Fibroblast of peridontal ligament (primary cell): ENCODE measurements around the gene RASA4B.
A peak's percentile ranks its signal among the peaks of the same experiment; 100 is the strongest.
"Not testable (repeated sequence)": the region's sequence is repeated elsewhere in the genome, so short reads cannot be mapped to it uniquely, and the experiment has no call there.

Source experiments
- DNase-seq: peaks from one replicate; pipeline ENCODE4 v3.0.0-alpha.2; 2010; ENCODE audit errors: extremely low read depth

RASA4B gene

DNA sequence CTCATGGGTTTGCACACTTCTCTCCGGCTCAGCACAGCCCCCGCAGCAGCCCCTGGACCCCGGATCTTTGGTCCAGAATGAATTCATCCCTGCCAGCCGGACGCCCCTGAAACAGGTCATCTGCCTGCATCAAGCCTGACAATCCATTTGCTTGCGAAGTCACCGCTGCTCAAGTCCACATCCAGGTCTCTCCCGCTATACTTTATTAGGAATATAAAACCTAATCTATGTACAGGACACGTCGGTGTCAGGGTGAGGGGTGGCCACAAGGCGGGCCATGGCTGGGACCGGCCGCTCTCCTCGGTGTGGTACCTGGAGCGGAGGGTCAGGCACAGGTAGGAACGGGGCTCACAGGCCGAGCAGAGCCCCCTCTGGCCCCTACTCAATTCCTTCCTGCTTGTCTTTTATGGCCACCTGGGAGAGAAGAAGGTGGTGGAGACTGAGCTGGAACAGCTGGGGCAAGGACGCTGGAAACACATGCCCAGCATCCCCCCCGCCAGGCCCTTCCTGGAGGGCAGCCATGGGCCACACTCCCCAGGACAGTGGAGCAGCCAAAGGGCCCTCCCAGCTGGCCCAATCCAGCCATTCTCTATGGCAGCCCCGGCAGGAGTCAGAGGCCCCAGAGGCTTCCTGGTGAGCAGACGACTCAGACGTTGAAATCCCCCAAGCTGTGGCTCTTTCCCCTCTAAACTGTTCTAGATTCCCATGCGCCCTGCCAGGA is 44.1 kb downstream of the RASA4B start:
- no peak for DNase-seq

- no peak for DNase-seq
Measured at GRCh38 chr7:102472126-102473041, 45.2 kb downstream of the RASA4B start.

DNA sequence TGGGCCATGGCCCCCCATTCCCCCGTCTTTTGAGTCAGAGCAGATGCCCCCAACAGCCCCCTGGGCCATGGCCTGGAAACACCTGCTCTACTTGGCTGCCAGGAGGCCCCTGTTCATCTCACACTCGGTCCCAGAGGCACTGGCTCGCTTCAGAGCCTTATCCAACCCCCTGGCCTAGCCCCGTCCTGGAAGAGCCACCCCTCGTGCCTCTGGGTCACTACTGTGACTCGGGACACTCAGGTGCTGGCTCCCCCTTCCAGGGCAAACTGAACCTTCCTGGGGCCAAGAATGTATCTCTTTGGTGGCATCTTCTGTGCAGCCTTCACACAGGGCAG is 45.8 kb downstream of the RASA4B start:
- no peak for DNase-seq

GRCh38 chr7:102469972-102470825 is 47.4 kb downstream of the RASA4B start:
- DNase-seq, result no peak

- DNase-seq, result no peak
Measured at GRCh38 chr7:102469351-102469971, 48.1 kb downstream of the RASA4B start.

DNA sequence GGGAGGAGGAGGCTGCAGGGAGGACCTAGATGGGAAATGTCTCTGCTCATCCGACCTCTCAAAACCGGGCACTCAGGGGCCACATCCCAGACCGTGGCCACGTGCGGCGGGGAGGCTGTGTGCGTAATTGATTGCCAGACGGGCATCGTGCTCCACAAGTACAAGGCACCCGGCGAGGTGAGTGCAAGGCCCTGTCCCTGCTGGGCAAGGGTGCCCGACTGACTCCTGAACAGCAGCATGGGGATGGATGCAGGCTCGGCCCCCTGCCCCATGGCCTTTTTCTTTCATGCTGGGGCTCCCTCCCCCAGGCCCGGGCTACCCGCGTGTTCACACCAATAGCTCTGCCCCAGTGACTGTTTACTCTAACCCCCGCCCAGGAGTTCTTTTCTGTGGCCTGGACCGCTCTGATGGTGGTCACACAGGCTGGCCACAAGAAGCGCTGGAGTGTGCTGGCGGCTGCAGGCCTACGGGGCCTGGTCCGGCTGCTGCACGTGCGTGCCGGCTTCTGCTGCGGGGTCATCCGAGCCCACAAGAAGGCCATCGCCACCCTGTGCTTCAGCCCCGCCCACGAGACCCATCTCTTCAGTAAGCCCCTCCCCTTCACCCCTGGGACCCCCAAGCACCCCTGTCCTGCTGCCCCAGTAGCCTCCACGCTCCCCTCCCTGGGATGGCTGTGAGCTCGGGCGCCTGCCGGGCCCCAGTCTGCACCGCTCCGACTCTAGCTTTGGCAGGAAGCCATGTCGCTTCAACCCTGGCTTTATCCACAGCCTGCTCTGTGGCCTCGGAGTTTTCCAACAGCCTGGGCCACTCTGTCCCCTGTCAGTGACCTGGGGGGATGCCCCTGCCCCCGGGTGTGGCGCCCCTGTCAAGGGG is 48.9 kb downstream of the RASA4B start:
- DNase-seq, result no peak

GRCh38 chr7:102467581-102468477 is 49.7 kb downstream of the RASA4B start:
- DNase-seq, result no peak

DNA sequence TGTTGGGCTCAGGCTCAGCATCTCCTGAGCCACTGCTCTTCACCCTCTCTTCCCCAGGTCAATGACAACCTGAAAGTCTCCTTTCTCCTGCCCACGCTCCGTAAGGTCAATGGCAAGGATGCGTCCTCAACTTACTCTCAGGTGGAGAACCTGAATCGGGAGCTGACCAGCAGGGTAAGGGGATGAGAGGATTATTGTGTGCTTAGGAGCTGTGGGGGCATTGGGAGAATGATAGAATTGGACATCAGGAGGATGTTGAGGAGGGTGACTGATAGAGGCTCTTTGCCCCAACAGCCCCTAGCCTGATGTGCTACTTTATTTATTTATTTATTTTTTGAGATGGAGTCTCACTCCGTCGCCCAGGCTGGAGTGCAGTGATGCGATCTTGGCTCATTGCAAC is 51.5 kb downstream of the RASA4B start:
- DNase-seq, result no peak

GRCh38 chr7:102464577-102465280 is 52.8 kb downstream of the RASA4B start, which contains the start of the genes ALKBH4 and LRWD1:
ALKBH4 (minus strand) TSS chr7:102464863; CDS start chr7:102464836, 27 bp downstream.
LRWD1 (plus strand) TSS chr7:102464984; CDS start chr7:102465081, 97 bp downstream.
- DNase-seq, result peak; percentile 82

DNA sequence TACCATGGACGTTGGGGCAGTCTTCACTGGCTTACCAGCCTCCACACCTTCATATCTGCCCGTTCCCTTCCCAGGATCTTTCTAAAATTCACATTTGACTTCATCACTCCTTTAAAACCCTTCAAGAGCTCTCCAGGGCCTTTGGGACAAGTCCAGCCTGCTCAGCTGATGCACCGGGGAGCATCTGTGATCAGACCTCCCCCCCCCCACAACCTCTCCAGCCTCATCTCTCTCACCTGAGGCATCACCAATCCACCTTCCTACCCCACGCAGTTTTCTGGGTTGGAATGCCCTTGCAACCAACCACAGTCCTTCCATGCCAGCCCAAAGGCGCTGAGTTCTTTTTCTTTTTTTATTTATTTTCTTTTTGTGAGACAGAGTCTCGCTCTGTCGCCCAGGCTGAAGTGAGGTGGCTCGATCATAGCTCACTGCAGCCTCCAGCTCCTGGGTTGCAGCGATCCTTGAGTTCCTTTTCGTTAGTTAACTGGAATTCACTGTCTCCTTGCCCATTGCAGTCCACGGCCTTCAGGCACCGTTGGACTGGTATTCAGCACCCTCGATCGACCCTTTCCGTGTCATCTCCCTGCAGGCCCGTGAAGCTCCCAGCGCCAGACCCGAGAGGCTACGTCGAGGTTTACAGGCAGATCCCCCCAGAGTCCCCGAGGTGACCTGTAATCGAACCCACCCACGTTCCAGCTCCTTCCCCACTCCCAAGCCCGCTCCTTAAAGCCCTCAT is 53.6 kb downstream of the RASA4B start:
- peak; percentile 16 for DNase-seq

GRCh38 chr7:102460467-102460866 is 57.1 kb downstream of the RASA4B start:
- no peak for DNase-seq

- no peak for DNase-seq
Measured at GRCh38 chr7:102459221-102459844, 58.2 kb downstream of the RASA4B start.

DNA sequence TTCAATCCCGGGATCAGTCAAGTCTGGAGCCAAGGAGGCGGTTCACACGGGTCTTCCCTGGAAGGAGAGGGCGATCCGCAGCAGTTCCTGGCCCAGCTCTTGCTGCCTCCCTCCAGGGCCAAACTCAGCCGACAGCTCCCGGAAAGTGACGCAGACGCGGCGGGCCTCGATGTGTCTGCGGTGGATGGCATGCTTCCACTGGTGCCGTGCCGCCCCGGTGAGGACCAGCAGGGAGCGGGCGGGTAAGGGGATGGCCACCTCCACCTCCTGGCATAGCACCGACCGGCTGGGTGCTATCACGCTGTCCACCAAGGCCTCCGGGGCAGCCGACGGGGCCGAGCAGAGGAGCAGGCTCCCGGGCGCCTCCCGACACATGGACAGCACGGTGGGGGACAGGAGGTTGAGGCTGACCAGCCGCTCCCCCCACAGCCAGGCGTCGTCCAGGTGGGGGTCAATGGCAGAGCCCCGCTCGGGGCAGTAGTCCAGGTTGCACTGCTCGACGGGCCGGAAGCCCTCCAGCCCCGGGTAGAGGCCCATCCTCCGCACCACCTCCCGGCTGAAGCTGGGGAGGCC is 60.1 kb downstream of the RASA4B start:
- no peak for DNase-seq

GRCh38 chr7:102456327-102456726 is 61.2 kb downstream of the RASA4B start:
- peak; percentile 14 for DNase-seq

DNA sequence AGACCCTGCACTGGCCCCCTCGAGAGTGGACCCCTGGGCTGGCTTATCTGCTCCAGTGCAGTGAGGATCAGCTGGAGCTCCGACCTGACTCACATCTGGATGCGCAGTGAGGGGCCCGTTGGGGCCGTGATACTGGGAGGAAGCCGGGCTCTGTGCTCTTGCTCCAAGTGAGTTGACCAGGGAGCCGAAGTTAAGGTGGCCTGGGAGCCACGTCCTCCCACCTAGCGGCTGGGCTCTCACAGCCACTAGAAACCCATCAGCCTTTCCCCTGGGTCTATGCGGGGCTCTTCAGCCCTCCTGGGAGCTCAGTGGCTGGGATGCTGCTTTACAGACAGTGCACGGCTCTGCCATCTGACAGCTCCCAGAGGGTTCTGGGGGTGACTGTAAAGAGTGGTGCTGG is 62.0 kb downstream of the RASA4B start:
- DNase-seq, result no peak

DNA sequence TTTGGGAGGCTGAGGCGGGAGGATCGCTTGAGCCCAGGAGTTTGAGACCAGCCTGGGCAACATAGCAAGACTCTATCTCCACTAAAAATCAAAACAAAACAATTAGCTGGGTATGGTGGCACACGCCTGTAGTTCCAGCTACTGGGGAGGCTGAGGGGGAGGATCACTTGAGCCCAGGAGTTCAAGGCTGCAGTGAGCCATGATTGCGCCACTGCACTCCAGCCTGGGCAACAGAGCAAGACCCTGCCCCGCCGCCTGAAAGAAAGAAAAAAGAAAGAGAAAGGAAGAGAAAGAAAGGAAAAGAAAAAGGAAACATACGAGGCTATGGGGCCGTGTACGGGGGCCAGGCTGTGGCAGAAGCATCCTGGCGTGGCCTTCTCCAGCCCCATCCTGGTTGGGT is 62.6 kb downstream of the RASA4B start:
- not testable (repeated sequence) for DNase-seq

GRCh38 chr7:102454468-102454867 is 63.1 kb downstream of the RASA4B start:
- no peak for DNase-seq
